Transverse colon (tissue), 4 donors: ENCODE data around the gene PSMB4. TPM values are rescaled to one million over a fixed set of nuclear protein-coding genes. Genes with fewer than 3 reads are reported as not detected.
"Not testable (repeated sequence)": the region's sequence is repeated elsewhere in the genome, so short reads cannot be mapped to it uniquely, and the experiment has no call there.

Source experiments
- DNase-seq: peaks from one replicate; pipeline ENCODE4 v3.0.0-alpha.2; 2019
- H3K27ac ChIP-seq, 4 donors: fragments of 200-600 bp; sonication (generic); 2 replicates each; pipeline ENCODE4 v1.5.1; 2016 to 2018; ENCODE audit warnings: inconsistent platforms in 4 of 4
- H3K27me3 ChIP-seq: fragments of 200-600 bp; sonication (generic); 2 replicates; pipeline ENCODE4 v1.5.1; 2017; ENCODE audit warnings: inconsistent platforms
- H3K36me3 ChIP-seq, 4 donors: fragments of 200-600 bp; sonication (generic); 2 replicates each; pipeline ENCODE4 v1.5.1; 2017 to 2019; ENCODE audit warnings: inconsistent platforms in 4 of 4
- H3K4me1 ChIP-seq, 4 donors: fragments of 200-600 bp; sonication (generic); 2 replicates each; pipeline ENCODE4 v1.5.1; 2017 to 2020; ENCODE audit warnings: inconsistent platforms in 4 of 4
- H3K4me3 ChIP-seq, 4 donors: fragments of 200-600 bp; sonication (generic); 1 replicate in 1 of 4; 2 replicates in 3 of 4; pipeline versions ENCODE4 v1.5.1 to v1.6.1; 2017 to 2019; ENCODE audit warnings: inconsistent platforms in 4 of 4
- H3K9me3 ChIP-seq, 2 donors: fragments of 200-600 bp; sonication (generic); 2 replicates each; pipeline ENCODE4 v1.5.1; 2017 to 2019; ENCODE audit warnings: inconsistent platforms in 2 of 2
- EP300 ChIP-seq: sonication (generic); formaldehyde crosslinking; IDR thresholded peaks from one replicate; pipeline ENCODE4 v1.6.1; 2017; ENCODE audit warnings: antibody characterized with exemption, low read depth
- POLR2A ChIP-seq: fragments of 450-650 bp; IDR thresholded peaks from one replicate; pipeline ENCODE4 v1.6.1; 2016; ENCODE audit warnings: antibody characterized with exemption, mild to moderate bottlenecking, moderate library complexity
- POLR2AphosphoS5 ChIP-seq, 3 donors: sonication (generic); formaldehyde crosslinking; IDR thresholded peaks; one replicate each; pipeline ENCODE4 v1.6.1; 2016; ENCODE audit warnings: antibody characterized with exemption in 3 of 3
- WGBS, 2 donors: methylation state at CpG; one replicate each; pipeline ENCODE4 v1.1.5; 2018; ENCODE audit warnings: low coverage in 1 of 2; 5-methylcytosine and 5-hydroxymethylcytosine counted together
- in situ Hi-C, 4 donors: fragments of 200-750 bp; cut with MboI; loops; one replicate each; pipeline versions ENCODE4 v1.15.0 to v1.15.1; 2017; ENCODE audit warnings: low sequenced_read_pairs in 3 of 4, low pct_ligation_motif_present in 1 of 4, low pct_unique_long_range_greater_than_20kb in 1 of 4
- intact Hi-C: fragments of 100-400 bp; cut with DNase I; formaldehyde crosslinking; loops from one replicate; pipeline ENCODE4 v1.15.1; 2023; ENCODE audit warnings: low total_unique reads
- total RNA-seq, 4 donors: library from RNA; depleted of rRNA; stranded (reverse); fragments of >200 nt; gene quantifications; one replicate each; pipeline ENCODE4 v1.1.0, GENCODE V29; 2016
- TF ChIP-seq, protein P1 (sequence below), 5 experiments: fragments of 200-600 bp in 3 of 5; fragments of 450-650 bp in 2 of 5; sonication (generic) in 3 of 5; IDR thresholded peaks; 1 replicate in 2 of 5; 2 replicates in 3 of 5; pipeline ENCODE4 v1.5.1; 2016 to 2017; ENCODE audit warnings: antibody characterized with exemption in 5 of 5, inconsistent platforms in 3 of 5, mild to moderate bottlenecking in 2 of 5, moderate library complexity in 1 of 5

Gene PSMB4
- total RNA-seq, 4 donors from 2014 or later, result 84.4 to 188 (median 140) TPM

DNA sequence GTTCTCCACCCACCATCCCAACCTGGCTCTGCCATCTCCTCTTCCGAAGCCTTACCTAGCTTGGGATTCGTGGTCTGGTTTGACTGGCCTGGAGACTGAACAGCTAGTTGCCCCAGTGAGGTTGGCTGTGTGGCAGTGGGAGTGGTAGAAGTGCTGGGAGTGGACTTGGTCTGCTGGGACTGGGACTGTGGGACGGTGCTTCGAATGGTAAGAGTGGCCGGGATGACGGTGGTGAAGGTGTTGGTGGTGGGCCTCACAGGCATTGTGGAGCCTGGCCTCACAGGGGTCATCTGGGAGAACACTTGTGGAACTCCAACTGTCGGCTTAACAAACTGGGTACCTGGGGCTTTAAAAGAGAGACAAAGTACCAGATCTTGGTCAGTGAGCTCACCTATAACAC lies 28.7 kb downstream of the PSMB4 start:
- DNase-seq, result no peak
- intact Hi-C loops (no loop called here), in situ Hi-C loops (loop anchor here in 1 of 4 donors (25.0 kb wide), 1 partner anchor 309 kb away; no protein-coding TSS in a partner anchor)
- H3K27me3 ChIP-seq, result no peaks in the 10 kb centered on the region
- no peak for TF ChIP-seq POLR2A
- TF ChIP-seq POLR2AphosphoS5 (IDR thresholded peaks at IDR 0.05), result no peak
- TF ChIP-seq, protein P1, sequence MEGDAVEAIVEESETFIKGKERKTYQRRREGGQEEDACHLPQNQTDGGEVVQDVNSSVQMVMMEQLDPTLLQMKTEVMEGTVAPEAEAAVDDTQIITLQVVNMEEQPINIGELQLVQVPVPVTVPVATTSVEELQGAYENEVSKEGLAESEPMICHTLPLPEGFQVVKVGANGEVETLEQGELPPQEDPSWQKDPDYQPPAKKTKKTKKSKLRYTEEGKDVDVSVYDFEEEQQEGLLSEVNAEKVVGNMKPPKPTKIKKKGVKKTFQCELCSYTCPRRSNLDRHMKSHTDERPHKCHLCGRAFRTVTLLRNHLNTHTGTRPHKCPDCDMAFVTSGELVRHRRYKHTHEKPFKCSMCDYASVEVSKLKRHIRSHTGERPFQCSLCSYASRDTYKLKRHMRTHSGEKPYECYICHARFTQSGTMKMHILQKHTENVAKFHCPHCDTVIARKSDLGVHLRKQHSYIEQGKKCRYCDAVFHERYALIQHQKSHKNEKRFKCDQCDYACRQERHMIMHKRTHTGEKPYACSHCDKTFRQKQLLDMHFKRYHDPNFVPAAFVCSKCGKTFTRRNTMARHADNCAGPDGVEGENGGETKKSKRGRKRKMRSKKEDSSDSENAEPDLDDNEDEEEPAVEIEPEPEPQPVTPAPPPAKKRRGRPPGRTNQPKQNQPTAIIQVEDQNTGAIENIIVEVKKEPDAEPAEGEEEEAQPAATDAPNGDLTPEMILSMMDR (IDR thresholded peaks at IDR 0.05), result no peak
- no peak for TF ChIP-seq EP300
- no peaks in the 10 kb centered on the region for H3K4me1 ChIP-seq
- H3K27ac ChIP-seq, result no peak overlapping the region
- H3K9me3 ChIP-seq, result no peaks in the 10 kb centered on the region
- 94% methylated on average over 7 of the region's 7 CpGs; no CpG with 5 or more reads in 1 of the 2 donors for WGBS, 2 donors
- peaks cover 0 to 69% (median 16%) of the 10 kb centered on the region in 4 donors for H3K36me3 ChIP-seq
- no peak overlapping the region for H3K4me3 ChIP-seq

DNA sequence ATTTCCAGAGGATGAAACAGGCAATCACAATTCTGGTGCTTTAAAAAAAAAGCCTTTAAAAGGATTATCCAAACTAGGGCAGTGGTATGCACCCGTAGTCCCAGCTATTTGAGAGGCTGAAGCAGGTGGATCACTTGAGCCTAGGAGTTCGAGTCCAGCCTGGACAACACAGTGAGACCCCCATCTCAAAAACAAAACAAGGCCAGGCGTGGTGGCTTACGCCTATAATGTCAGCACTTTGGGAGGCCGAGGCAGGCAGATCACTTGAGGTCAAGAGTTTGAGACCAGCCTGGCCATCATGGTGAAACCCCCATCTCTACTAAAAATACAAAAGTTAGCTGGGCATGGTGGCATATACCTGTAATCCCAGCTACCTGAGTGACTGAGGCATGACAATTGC lies 34.5 kb downstream of the PSMB4 start:
- in situ Hi-C loops, result loop anchor here in 1 of 4 donors (25.0 kb wide), 1 partner anchor 303 kb away; no protein-coding TSS in a partner anchor
- Histone ChIP-seq H3K36me3 (peaks cover 0 to 19% (median 2%) of the 10 kb centered on the region in 4 donors), H3K4me1 (peaks cover 0 to 27% (median 9%) of the 10 kb centered on the region in 4 donors)
- H3K4me3 ChIP-seq, intact Hi-C loops, H3K27ac ChIP-seq, DNase-seq, H3K27me3 ChIP-seq, H3K9me3 ChIP-seq: not testable (repeated sequence)
- whole genome bisulfite sequencing, 2 donors, result 92% methylated on average over 5 of the region's 5 CpGs; no CpG with 5 or more reads in 1 of the 2 donors

DNA sequence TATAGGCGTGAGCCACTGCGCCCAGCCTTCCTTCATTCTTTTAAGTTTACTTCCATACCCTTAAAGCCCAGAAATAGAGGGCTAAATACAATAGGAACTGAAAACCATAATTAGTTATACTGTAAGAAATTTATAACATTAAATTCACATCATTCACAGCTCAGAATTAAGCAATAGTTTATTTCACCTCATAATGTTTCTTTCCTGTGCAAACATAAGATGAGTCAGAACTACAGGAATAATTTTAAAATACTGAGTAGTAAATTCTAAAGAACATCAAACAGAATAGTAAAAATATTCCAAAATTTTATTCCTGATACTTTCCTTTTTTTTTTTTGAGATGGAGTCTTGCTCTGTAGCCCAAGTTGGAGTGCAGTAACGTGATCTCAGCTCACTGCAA lies 35.8 kb downstream of the PSMB4 start:
- Histone ChIP-seq H3K36me3 (peaks cover 0 to 8% (median 3%) of the 10 kb centered on the region in 4 donors), H3K27ac (no peak overlapping the region), H3K27me3 (no peaks in the 10 kb centered on the region), H3K4me3 (no peak overlapping the region), H3K4me1 (peaks cover 0 to 27% (median 9%) of the 10 kb centered on the region in 4 donors), H3K9me3 (no peaks in the 10 kb centered on the region)
- no peak for TF ChIP-seq POLR2A
- TF ChIP-seq POLR2AphosphoS5 (IDR thresholded peaks at IDR 0.05), result no peak
- TF ChIP-seq, protein P1 (IDR thresholded peaks at IDR 0.05), result no peak
- TF ChIP-seq EP300, result no peak
- 90 to 94% methylated on average over 2 to 3 of the region's 3 CpGs for WGBS, 2 donors
- intact Hi-C loops, result no loop called here
- no peak for DNase-seq
- in situ Hi-C loops, result loop anchor here in 1 of 4 donors (25.0 kb wide), 1 partner anchor 302 kb away; no protein-coding TSS in a partner anchor

DNA sequence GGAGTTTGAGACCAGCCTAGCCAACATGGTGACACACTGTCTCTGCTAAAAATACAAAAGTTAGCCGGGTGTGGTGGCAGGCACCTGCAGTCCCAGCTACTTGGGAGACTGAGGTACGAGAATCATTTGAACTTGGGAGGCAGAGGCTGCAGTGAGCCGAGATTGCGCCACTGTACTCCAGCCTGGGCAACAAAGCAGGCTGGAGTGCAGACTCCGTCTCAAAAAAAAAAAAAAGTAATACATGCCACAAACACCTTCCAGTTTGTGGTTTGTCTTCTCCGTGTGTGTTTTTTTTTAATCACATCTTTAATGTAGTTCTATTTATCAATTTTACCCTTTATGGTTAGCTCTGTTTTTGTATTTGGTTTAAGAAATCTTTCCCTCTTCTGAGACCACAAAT lies 37.6 kb downstream of the PSMB4 start:
- H3K4me1 ChIP-seq, result peaks cover 0 to 33% (median 9%) of the 10 kb centered on the region in 4 donors
- H3K36me3 ChIP-seq, result peaks cover 0 to 11% (median 4%) of the 10 kb centered on the region in 4 donors
- H3K27me3 ChIP-seq, result no peaks in the 10 kb centered on the region
- 57 to 83% methylated on average over 3 to 6 of the region's 6 CpGs for WGBS, 2 donors
- in situ Hi-C loops (loop anchor here in 1 of 4 donors (25.0 kb wide), 1 partner anchor 300 kb away; no protein-coding TSS in a partner anchor), intact Hi-C loops (no loop called here)
- TF ChIP-seq POLR2AphosphoS5 (IDR thresholded peaks at IDR 0.05) (no peak), POLR2A (no peak), EP300 (no peak)
- TF ChIP-seq, protein P1 (IDR thresholded peaks at IDR 0.05), result no peak
- no peak overlapping the region for H3K27ac ChIP-seq
- no peak for DNase-seq
- no peaks in the 10 kb centered on the region for H3K9me3 ChIP-seq
- no peak overlapping the region for H3K4me3 ChIP-seq

DNA sequence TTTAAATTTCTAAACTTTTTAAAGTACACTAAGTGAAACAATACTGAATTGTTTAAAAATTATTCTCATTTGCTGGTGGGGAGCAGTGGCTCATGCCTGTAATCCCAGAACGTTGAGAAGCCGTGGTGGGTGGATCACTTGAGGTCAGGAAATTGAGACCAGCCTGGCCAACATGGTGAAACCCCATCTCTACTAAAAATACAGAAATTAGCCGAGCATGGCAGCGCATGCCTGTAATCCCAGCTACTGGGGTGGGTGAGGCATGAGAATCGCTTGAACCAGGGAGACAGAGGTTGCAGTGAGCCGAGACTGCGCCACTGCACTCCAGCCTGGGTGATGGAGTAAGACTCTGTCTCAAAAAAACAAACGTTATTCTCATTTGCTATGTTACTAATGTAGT lies 38.0 kb downstream of the PSMB4 start:
- H3K36me3 ChIP-seq, result peaks cover 0 to 11% (median 4%) of the 10 kb centered on the region in 4 donors

More for the DNA sequence above, 38.0 kb downstream of the PSMB4 start:
- intact Hi-C loops, H3K27me3 ChIP-seq, H3K4me3 ChIP-seq, DNase-seq, H3K27ac ChIP-seq, H3K9me3 ChIP-seq: not testable (repeated sequence)
- WGBS, 2 donors, result 54 to 63% methylated on average over 5 to 8 of the region's 8 CpGs
- in situ Hi-C loops, result loop anchor here in 1 of 4 donors (25.0 kb wide), 1 partner anchor 300 kb away; no protein-coding TSS in a partner anchor
- peaks cover 0 to 33% (median 9%) of the 10 kb centered on the region in 4 donors for H3K4me1 ChIP-seq
